H1 (cell line): ENCODE measurements around the gene RNF224. TPM values are rescaled to one million over a fixed set of nuclear protein-coding genes. Genes with fewer than 3 reads are reported as not detected.
"Not testable (repeated sequence)": the region's sequence is repeated elsewhere in the genome, so short reads cannot be mapped to it uniquely, and the experiment has no call there.

Experiments
- CTCF ChIA-PET: fragments of 300-600 bp; sonication (Branson Sonifier 250); formaldehyde crosslinking; loops from one replicate; lab custom pipeline; 2021; ENCODE audit not compliant: partially characterized antibody; lab: Charles Lee
- POLR2A ChIA-PET: fragments of 300-600 bp; sonication (Branson Sonifier 250); formaldehyde crosslinking; loops from one replicate; lab custom pipeline; 2021; ENCODE audit warnings: inconsistent platforms; ENCODE audit not compliant: partially characterized antibody; lab: Charles Lee
- DNase-seq, 2 experiments: peaks; one replicate each; pipeline versions ENCODE4 v3.0.0 to v3.0.0-alpha.2; 2010 to 2022; ENCODE audit warnings: low spot score in 2 of 2, low read depth in 1 of 2, mixed read lengths in 1 of 2
- FAIRE-seq: peaks from 2 replicates; lab custom pipeline; 2011; peaks lifted over from hg19 to GRCh38; lab: Jason Lieb, UNC
- H2AFZ ChIP-seq: 2 replicates; pipeline ENCODE4 v1.8.1; 2012; ENCODE audit warnings: low read length, inconsistent platforms
- H2AK5ac ChIP-seq: 2 replicates; pipeline ENCODE4 v1.6.1; 2013; ENCODE audit warnings: low read depth, low read length
- H2BK120ac ChIP-seq: replicated peaks from 2 replicates; pipeline ENCODE3; 2013; ENCODE audit warnings: low read depth, low read length, inconsistent platforms
- H2BK12ac ChIP-seq: 2 replicates; pipeline ENCODE4 v1.6.1; 2013; ENCODE audit warnings: low read depth, low read length
- H2BK15ac ChIP-seq: 2 replicates; pipeline ENCODE4 v1.6.1; 2013; ENCODE audit warnings: low read length
- H2BK20ac ChIP-seq: 2 replicates; pipeline ENCODE4 v1.6.1; 2013; ENCODE audit warnings: low read length
- H2BK5ac ChIP-seq: 2 replicates; pipeline ENCODE4 v1.6.1; 2013; ENCODE audit warnings: low read depth, low read length
- H3K14ac ChIP-seq: 2 replicates; pipeline ENCODE4 v1.6.1; 2013; ENCODE audit warnings: inconsistent platforms; ENCODE audit not compliant: insufficient read length
- H3K18ac ChIP-seq: 2 replicates; pipeline ENCODE4 v1.6.1; 2013; ENCODE audit warnings: low read length; ENCODE audit errors: extremely low read depth
- H3K23ac ChIP-seq: 2 replicates; pipeline ENCODE4 v1.6.1; 2013; ENCODE audit warnings: inconsistent platforms; ENCODE audit not compliant: insufficient read length
- H3K23me2 ChIP-seq: 2 replicates; pipeline ENCODE4 v1.6.1; 2013; ENCODE audit warnings: low read depth, low read length
- H3K27ac ChIP-seq: 2 replicates; pipeline ENCODE4 v1.6.1; 2011; ENCODE audit warnings: low read depth, low read length, inconsistent platforms
- H3K27me3 ChIP-seq, 4 experiments: replicated peaks in 1 of 4; 1 replicate in 1 of 4; 2 replicates in 3 of 4; pipeline versions ENCODE4 v1.6.1 to v1.8.1; 2011 to 2013; ENCODE audit warnings: low read length in 3 of 4, mild to moderate bottlenecking in 3 of 4, inconsistent platforms in 2 of 4, mixed read lengths in 2 of 4, moderate library complexity in 1 of 4; ENCODE audit not compliant: control insufficient read depth in 3 of 4, insufficient read depth in 3 of 4; ENCODE audit errors: extremely low read depth in 1 of 4
- H3K36me3 ChIP-seq, 4 experiments: 2 replicates each; pipeline versions ENCODE4 v1.6.1 to v1.8.1; 2011 to 2013; ENCODE audit warnings: mild to moderate bottlenecking in 4 of 4, low read length in 3 of 4, moderate library complexity in 2 of 4, control low read depth in 1 of 4, inconsistent platforms in 1 of 4; ENCODE audit not compliant: insufficient read depth in 4 of 4, control insufficient read depth in 2 of 4
- H3K4ac ChIP-seq: replicated peaks from 2 replicates; pipeline ENCODE3; 2013; ENCODE audit warnings: low read length, low read depth, mixed read lengths, inconsistent platforms; ENCODE audit not compliant: insufficient read length
- H3K4me1 ChIP-seq, 4 experiments: replicated peaks in 1 of 4; 1 replicate in 1 of 4; 2 replicates in 3 of 4; pipeline versions ENCODE4 v1.6.1 to v1.8.1; 2011 to 2013; ENCODE audit warnings: low read length in 3 of 4, inconsistent platforms in 2 of 4, mixed read lengths in 1 of 4; ENCODE audit not compliant: insufficient read depth in 4 of 4, control insufficient read depth in 3 of 4
- H3K4me2 ChIP-seq, 2 experiments: 2 replicates each; pipeline versions ENCODE4 v1.6.1 to v1.8.1; 2011 to 2013; ENCODE audit warnings: low read depth in 2 of 2, low read length in 2 of 2, control low read depth in 1 of 2, inconsistent platforms in 1 of 2, mild to moderate bottlenecking in 1 of 2; ENCODE audit not compliant: insufficient read depth in 1 of 2
- H3K4me3 ChIP-seq, 4 experiments: fragments of 200-600, 300-600 bp in 1 of 4; sonication (generic), shearing (Covaris generic), sonication (Bioruptor Twin) in 1 of 4; 2 replicates each; pipeline versions ENCODE4 v1.5.1 to v1.8.1; 2011 to 2016; ENCODE audit warnings: low read length in 4 of 4, low read depth in 3 of 4, control low read depth in 2 of 4, inconsistent platforms in 2 of 4, mild to moderate bottlenecking in 2 of 4, mixed read lengths in 1 of 4, moderate library complexity in 1 of 4; ENCODE audit not compliant: insufficient read depth in 2 of 4; ENCODE audit errors: extremely low read depth in 1 of 4
- H3K56ac ChIP-seq: replicated peaks from 2 replicates; pipeline ENCODE3; 2013; ENCODE audit warnings: low read depth, mild to moderate bottlenecking, mixed read lengths, low read length, inconsistent platforms; ENCODE audit not compliant: insufficient read length
- H3K79me1 ChIP-seq: 2 replicates; pipeline ENCODE4 v1.6.1; 2013; ENCODE audit warnings: low read depth, low read length, control low read depth
- H3K79me2 ChIP-seq, 2 experiments: 2 replicates each; pipeline versions ENCODE4 v1.6.1 to v1.8.1; 2012 to 2013; ENCODE audit warnings: low read length in 2 of 2, mild to moderate bottlenecking in 2 of 2, inconsistent platforms in 1 of 2; ENCODE audit not compliant: insufficient read depth in 2 of 2, control insufficient read depth in 1 of 2
- H3K9ac ChIP-seq, 4 experiments: replicated peaks in 1 of 4; 1 replicate in 1 of 4; 2 replicates in 3 of 4; pipeline versions ENCODE4 v1.6.1 to v1.8.1; 2011 to 2013; ENCODE audit warnings: low read depth in 3 of 4, low read length in 3 of 4, control low read depth in 2 of 4, mild to moderate bottlenecking in 2 of 4, moderate library complexity in 2 of 4, inconsistent platforms in 1 of 4; ENCODE audit errors: extremely low read depth in 1 of 4
- H3K9me3 ChIP-seq, 2 experiments: 2 replicates each; pipeline versions ENCODE4 v1.6.1 to v1.8.1; 2012 to 2013; ENCODE audit warnings: mild to moderate bottlenecking in 2 of 2, moderate library complexity in 2 of 2, control low read depth in 1 of 2, inconsistent platforms in 1 of 2, low read depth in 1 of 2, low read length in 1 of 2, mixed read lengths in 1 of 2; ENCODE audit not compliant: insufficient read depth in 2 of 2
- H4K20me1 ChIP-seq, 2 experiments: replicated peaks in 1 of 2; 2 replicates each; pipeline versions ENCODE3 to v1.8.1; 2011 to 2013; ENCODE audit warnings: inconsistent platforms in 2 of 2, low read length in 2 of 2, mild to moderate bottlenecking in 1 of 2; ENCODE audit not compliant: insufficient read depth in 2 of 2, control insufficient read depth in 1 of 2
- H4K5ac ChIP-seq: 2 replicates; pipeline ENCODE4 v1.6.1; 2013; ENCODE audit warnings: low read length, low read depth, mixed read lengths, inconsistent platforms; ENCODE audit not compliant: insufficient read length
- H4K8ac ChIP-seq: 2 replicates; pipeline ENCODE4 v1.8.0; 2013; ENCODE audit warnings: mild to moderate bottlenecking, moderate library complexity, low read length, inconsistent platforms; ENCODE audit not compliant: insufficient read depth; ENCODE audit errors: extremely low read depth
- H4K91ac ChIP-seq: replicated peaks from 2 replicates; pipeline ENCODE3; 2013; ENCODE audit warnings: low read length, mixed read lengths, inconsistent platforms; ENCODE audit not compliant: insufficient read length
- WGBS, 2 experiments: shearing (Covaris generic) in 1 of 2; methylation state at CpG; one replicate each; pipeline versions ENCODE4 v1.1.6 to v1.1.7; 2013 to 2015; ENCODE audit warnings: low lambda C conversion rate in 2 of 2, mixed read lengths in 2 of 2, inconsistent platforms in 1 of 2, low coverage in 1 of 2, missing lambda C conversion rate in 1 of 2; ENCODE audit not compliant: insufficient replicate concordance in 2 of 2, insufficient coverage in 1 of 2, insufficient read length in 1 of 2; ENCODE audit errors: extremely low coverage in 1 of 2, missing lambda C conversion rate in 1 of 2; 5-methylcytosine and 5-hydroxymethylcytosine counted together
- polyA plus RNA-seq, 7 experiments: library from polyadenylated mRNA; depleted of rRNA in 3 of 7; stranded (reverse) in 5 of 7; unstranded in 2 of 7; fragments of >200 nt in 5 of 7; fragments of 200-250 nt in 2 of 7; gene quantifications; 1 replicate in 5 of 7; 2 replicates in 1 of 7; 4 replicates in 1 of 7; pipeline versions ENCODE4 v1.2.1 to v1.2.3, GENCODE V29; 2011 to 2013; ENCODE audit warnings: missing spikeins in 2 of 7, mixed read lengths in 2 of 7
- total RNA-seq: library from RNA; stranded (reverse); fragmentation: NEBNext Ultra II Directional; extraction: Animal tissue kit (Norgen Biotek cat#: 25700); gene quantifications from 2 replicates; pipeline ENCODE4 v1.2.1, GENCODE V29; 2021

RNF224 gene
- total and polyA plus RNA-seq, 2 of the 8 experiments (the other 6 are each of a cell fraction or from before 2014, with no cell fraction given) = 0.24 TPM; not detected in 1

GRCh38 chr9:137239541-137240200, 12.4 kb downstream of the RNF224 start:
- H2BK120ac ChIP-seq, H4K5ac ChIP-seq, H2AK5ac ChIP-seq, H2BK12ac ChIP-seq, H3K14ac ChIP-seq, H3K27me3 ChIP-seq, H3K18ac ChIP-seq, H3K27ac ChIP-seq, H4K91ac ChIP-seq, H3K9me3 ChIP-seq, H3K79me1 ChIP-seq, H2AFZ ChIP-seq, H3K23me2 ChIP-seq, H3K4ac ChIP-seq, H2BK20ac ChIP-seq, DNase-seq, H4K8ac ChIP-seq, H2BK5ac ChIP-seq, FAIRE-seq, H2BK15ac ChIP-seq, H3K23ac ChIP-seq: not testable (repeated sequence)
- POLR2A ChIA-PET = interaction anchor here (0.6 to 69.9 kb wide), 12 partner anchors 5 to 215 kb away, joined by 3 to 1462 read pairs (median 5); partner anchors contain the start of genes CYSRT1, LRRC26, NDOR1 and NELFB
- CTCF ChIA-PET = interaction anchor here (0.6 to 9.1 kb wide), 9 partner anchors 14 to 101 kb away, joined by 3 to 113 read pairs (median 4); partner anchors contain the start of genes CYSRT1, RNF208 and RNF224
- Histone ChIP-seq H3K36me3 (peaks cover 6 to 18% (median 15%) of the 10 kb centered on the region in 4 experiments; a peak in 7 of 8 replicates), H4K20me1 (peaks cover 22 to 23% of the 10 kb centered on the region in 2 experiments), H3K56ac (peak overlapping the region; percentile 77), H3K79me2 (peaks cover 0 to 20% of the 10 kb centered on the region in 2 experiments; a peak in 2 of 4 replicates), H3K4me1 (peaks cover 0 to 25% (median 17%) of the 10 kb centered on the region in 4 experiments; a peak in 6 of 7 replicates), H3K9ac (peak overlapping the region in 2 of 4 experiments; percentile 56 to 59; a peak in 2 of 7 replicates), H3K4me2 (peak overlapping the region; percentile 49 to 75), H3K4me3 (peak overlapping the region; percentile 64 to 83 (median 70))
- WGBS, 2 experiments = 39% methylated on average over 17 of the region's 27 CpGs; no CpG with 5 or more reads in 1 of the 2 experiments
